SK-N-SH (cell line): Measurements from ENCODE around the gene CHCHD5. TPM values are rescaled to one million over a fixed set of nuclear protein-coding genes. Genes with fewer than 3 reads are reported as not detected.
A peak's percentile ranks its signal among the peaks of the same experiment; 100 is the strongest.

Experiments
- CHD2 ChIP-seq: fragments of 150-350 bp; IDR thresholded peaks from 2 replicates; pipeline ENCODE4 v1.6.1; 2018; ENCODE audit warnings: low read length; ENCODE audit not compliant: partially characterized antibody
- CTCF ChIP-seq: fragments of 200-600 bp; sonication (generic); IDR thresholded peaks from 2 replicates; pipeline ENCODE4 v1.6.1; 2017; ENCODE audit warnings: antibody characterized with exemption, mild to moderate bottlenecking, moderate library complexity
- EZH2phosphoT487 ChIP-seq: fragments of 200-600 bp; sonication (generic); IDR thresholded peaks from 2 replicates; pipeline ENCODE4 v1.6.1; 2017; ENCODE audit warnings: low read depth, mixed run types, mild to moderate bottlenecking, antibody characterized with exemption, moderate library complexity, borderline replicate concordance
- FOSL2 ChIP-seq: IDR thresholded peaks from 2 replicates; pipeline ENCODE4 v1.4.0; 2012; ENCODE audit warnings: low read depth, mild to moderate bottlenecking, moderate library complexity, borderline replicate concordance
- FOXM1 ChIP-seq: IDR thresholded peaks from 2 replicates; pipeline ENCODE4 v1.4.0; 2012; ENCODE audit warnings: low read depth, mild to moderate bottlenecking
- GABPA ChIP-seq: IDR thresholded peaks from 2 replicates; pipeline ENCODE4 v1.4.0; 2012; ENCODE audit warnings: low read depth, mild to moderate bottlenecking
- GATA2 ChIP-seq: sonication (generic); formaldehyde crosslinking; IDR thresholded peaks from 2 replicates; pipeline ENCODE4 v1.5.0; 2020; ENCODE audit warnings: mild to moderate bottlenecking, missing genetic modification reagents
- MEF2A ChIP-seq: IDR thresholded peaks from 2 replicates; pipeline ENCODE4 v1.4.0; 2012; ENCODE audit warnings: low read depth, borderline replicate concordance
- NFIC ChIP-seq: IDR thresholded peaks from 2 replicates; pipeline ENCODE4 v1.4.0; 2012; ENCODE audit warnings: borderline replicate concordance
- NRF1 ChIP-seq: IDR thresholded peaks from 2 replicates; pipeline ENCODE4 v1.6.1; 2012; ENCODE audit warnings: low read depth, mild to moderate bottlenecking, low read length
- RAD21 ChIP-seq: IDR thresholded peaks from 2 replicates; pipeline ENCODE4 v1.6.1; 2012; ENCODE audit warnings: mild to moderate bottlenecking, low read length
- TAF1 ChIP-seq: IDR thresholded peaks from 2 replicates; pipeline ENCODE4 v1.6.1; 2012; ENCODE audit warnings: low read depth, mild to moderate bottlenecking, low read length, moderate library complexity, borderline replicate concordance
- USF1 ChIP-seq: IDR thresholded peaks from 2 replicates; pipeline ENCODE4 v1.4.0; 2012; ENCODE audit warnings: low read depth, borderline replicate concordance
- YY1 ChIP-seq: IDR thresholded peaks from 2 replicates; pipeline ENCODE4 v1.4.0; 2012; ENCODE audit warnings: low read depth, mild to moderate bottlenecking
- ZBTB33 ChIP-seq: IDR thresholded peaks from 2 replicates; pipeline ENCODE4 v1.4.0; 2012; ENCODE audit warnings: low read depth, borderline replicate concordance
- polyA plus RNA-seq, 3 experiments: library from polyadenylated mRNA; depleted of rRNA; stranded (reverse); fragments of >200 nt; gene quantifications; 2 replicates each; pipeline ENCODE4 v1.2.3, GENCODE V29; 2012
- TF ChIP-seq, protein P1 (sequence below): fragments of 150-350 bp; IDR thresholded peaks from 2 replicates; pipeline ENCODE4 v1.6.1; 2017; ENCODE audit warnings: antibody characterized with exemption, low read length, low read depth, borderline replicate concordance
- TF ChIP-seq, protein P2 (sequence below): IDR thresholded peaks from 2 replicates; pipeline ENCODE4 v1.4.0; 2012; ENCODE audit warnings: low read depth
- TF ChIP-seq, protein P3 (sequence below): fragments of 150-350 bp; IDR thresholded peaks from 2 replicates; pipeline ENCODE4 v1.6.1; 2016; ENCODE audit warnings: mild to moderate bottlenecking, low read depth, low read length

CHCHD5 gene
- polyA plus RNA-seq, 1 of the 3 experiments (the other 2 are of a cell fraction), result 55.9 TPM

DNA sequence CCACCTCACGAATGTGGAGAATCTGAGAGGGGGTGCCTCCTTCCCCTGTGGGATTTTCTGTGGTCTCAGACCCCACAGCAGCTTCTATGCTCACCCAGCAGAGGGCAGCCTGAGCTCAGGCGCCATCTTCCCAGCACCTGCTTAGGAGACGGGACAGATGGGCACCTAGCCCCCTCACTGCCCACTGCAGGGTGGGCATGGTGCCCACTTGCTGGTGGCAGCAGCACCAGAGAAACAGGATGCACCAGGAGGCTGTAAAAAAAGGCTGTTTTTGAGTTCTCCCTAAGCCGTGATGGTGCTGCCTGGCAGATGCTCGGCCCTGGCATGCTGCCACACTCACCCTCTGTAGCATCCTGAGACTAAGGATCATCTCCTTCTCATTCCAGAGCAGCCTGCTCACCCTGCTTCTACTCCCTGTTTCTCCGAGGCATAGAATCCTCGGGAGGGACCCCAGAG lies 42.2 kb downstream of the CHCHD5 start (continued):
- TF ChIP-seq USF1 (no peak), FOSL2 (no peak; the same call in 1 of the 2 replicates), YY1 (peak; percentile 85), ZBTB33 (no peak), GATA2 (CRISPR knock-in tag) (no peak), FOXM1 (no peak), CTCF (peak; percentile 95), NRF1 (no peak), TAF1 (no peak), RAD21 (peak; percentile 82), NFIC (peak; percentile 85), EZH2phosphoT487 (no peak), GABPA (no peak), CHD2 (peak; percentile 61), MEF2A (no peak)
- TF ChIP-seq, protein P1, sequence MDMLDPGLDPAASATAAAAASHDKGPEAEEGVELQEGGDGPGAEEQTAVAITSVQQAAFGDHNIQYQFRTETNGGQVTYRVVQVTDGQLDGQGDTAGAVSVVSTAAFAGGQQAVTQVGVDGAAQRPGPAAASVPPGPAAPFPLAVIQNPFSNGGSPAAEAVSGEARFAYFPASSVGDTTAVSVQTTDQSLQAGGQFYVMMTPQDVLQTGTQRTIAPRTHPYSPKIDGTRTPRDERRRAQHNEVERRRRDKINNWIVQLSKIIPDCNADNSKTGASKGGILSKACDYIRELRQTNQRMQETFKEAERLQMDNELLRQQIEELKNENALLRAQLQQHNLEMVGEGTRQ, result no peak
- TF ChIP-seq, protein P2, sequence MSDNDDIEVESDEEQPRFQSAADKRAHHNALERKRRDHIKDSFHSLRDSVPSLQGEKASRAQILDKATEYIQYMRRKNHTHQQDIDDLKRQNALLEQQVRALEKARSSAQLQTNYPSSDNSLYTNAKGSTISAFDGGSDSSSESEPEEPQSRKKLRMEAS, result peak; percentile 28; the same call in 1 of the 2 replicates
- TF ChIP-seq, protein P3, sequence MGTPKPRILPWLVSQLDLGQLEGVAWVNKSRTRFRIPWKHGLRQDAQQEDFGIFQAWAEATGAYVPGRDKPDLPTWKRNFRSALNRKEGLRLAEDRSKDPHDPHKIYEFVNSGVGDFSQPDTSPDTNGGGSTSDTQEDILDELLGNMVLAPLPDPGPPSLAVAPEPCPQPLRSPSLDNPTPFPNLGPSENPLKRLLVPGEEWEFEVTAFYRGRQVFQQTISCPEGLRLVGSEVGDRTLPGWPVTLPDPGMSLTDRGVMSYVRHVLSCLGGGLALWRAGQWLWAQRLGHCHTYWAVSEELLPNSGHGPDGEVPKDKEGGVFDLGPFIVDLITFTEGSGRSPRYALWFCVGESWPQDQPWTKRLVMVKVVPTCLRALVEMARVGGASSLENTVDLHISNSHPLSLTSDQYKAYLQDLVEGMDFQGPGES, result no peak
